Keratinocyte (primary cell): Measurements from ENCODE around the gene DMD.

Source experiments
- CTCF ChIP-seq, 3 experiments: IDR thresholded peaks in 1 of 3; conservative IDR thresholded peaks in 1 of 3; optimal IDR thresholded peaks in 1 of 3; 2 replicates in 2 of 3; 3 replicates in 1 of 3; pipeline versions ENCODE3 to v1.5.1; 2011; ENCODE audit warnings: low read length in 3 of 3, mild to moderate bottlenecking in 3 of 3, moderate library complexity in 2 of 3, control low read depth in 1 of 3, inconsistent platforms in 1 of 3; ENCODE audit not compliant: insufficient read depth in 2 of 3; ENCODE audit errors: extremely low read depth in 1 of 3
- EZH2 ChIP-seq: IDR thresholded peaks from one replicate; pipeline ENCODE4 v1.6.1; 2012; ENCODE audit warnings: inconsistent platforms, mild to moderate bottlenecking, low read length, moderate library complexity

- TF ChIP-seq CTCF (optimal IDR thresholded peaks at IDR 0.05 in 1 of 3, IDR thresholded peaks at IDR 0.05 in 1 of 3, conservative IDR thresholded peaks at IDR 0.05 in 1 of 3; ENCODE audit: extremely low read depth in 1 of 3, insufficient read depth in 2 of 3, low read length in 3 of 3) (no peak), EZH2 (no peak)
Observed at GRCh38 chrX:31820430-31821210, 1390.7 kb downstream of the DMD start.
